GM12891 (cell line): ENCODE data around the gene FLYWCH1.
"Not testable (repeated sequence)": the region's sequence is repeated elsewhere in the genome, so short reads cannot be mapped to it uniquely, and the experiment has no call there.

Experiments
- DNase-seq: peaks from one replicate; pipeline ENCODE4 v3.0.0; 2011; ENCODE audit warnings: low spot score; ENCODE audit not compliant: insufficient read length
- FAIRE-seq: peaks from 2 replicates; lab custom pipeline; 2011; peaks lifted over from hg19 to GRCh38; lab: Jason Lieb, UNC
- PAX5 ChIP-seq: IDR thresholded peaks from 2 replicates; pipeline ENCODE4 v1.6.1; 2011; ENCODE audit warnings: low read length, moderate library complexity, mild to moderate bottlenecking; ENCODE audit not compliant: insufficient read depth, severe bottlenecking
- POLR2A ChIP-seq: IDR thresholded peaks from 2 replicates; pipeline ENCODE4 v1.6.1; 2011; ENCODE audit warnings: low read depth, low read length, control low read depth
- POLR2AphosphoS5 ChIP-seq: IDR thresholded peaks from 2 replicates; pipeline ENCODE4 v1.6.1; 2011; ENCODE audit warnings: low read depth, low read length, control low read depth
- POU2F2 ChIP-seq: IDR thresholded peaks from 2 replicates; pipeline ENCODE4 v1.6.1; 2011; ENCODE audit warnings: low read depth, mild to moderate bottlenecking, control low read depth, low read length, moderate library complexity
- SPI1 ChIP-seq: IDR thresholded peaks from 2 replicates; pipeline ENCODE4 v1.6.1; 2011; ENCODE audit warnings: low read depth, low read length, control low read depth
- TAF1 ChIP-seq: IDR thresholded peaks from 2 replicates; pipeline ENCODE4 v1.6.1; 2011; ENCODE audit warnings: low read depth, low read length, control low read depth

FLYWCH1 gene

DNA sequence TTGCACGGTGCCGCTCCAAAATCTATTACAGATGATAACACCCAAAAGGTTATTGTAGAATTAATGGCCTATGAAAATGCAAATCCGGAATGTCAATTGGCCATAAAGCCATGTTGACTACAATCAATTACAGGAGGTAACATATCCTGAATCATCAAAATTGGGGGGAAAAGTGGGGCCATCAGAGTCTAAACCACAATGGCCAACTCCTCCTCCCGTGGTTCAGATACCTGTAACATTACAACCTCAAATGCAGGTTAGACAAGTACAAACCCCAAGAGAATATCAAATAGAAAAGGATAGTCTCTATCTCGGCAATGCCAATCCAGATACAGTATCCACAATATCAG lies 14.9 kb downstream of the FLYWCH1 start:
- FAIRE-seq (no peak), DNase-seq (no peak)
- no peak for TF ChIP-seq POU2F2
- TF ChIP-seq TAF1: no peak

DNA sequence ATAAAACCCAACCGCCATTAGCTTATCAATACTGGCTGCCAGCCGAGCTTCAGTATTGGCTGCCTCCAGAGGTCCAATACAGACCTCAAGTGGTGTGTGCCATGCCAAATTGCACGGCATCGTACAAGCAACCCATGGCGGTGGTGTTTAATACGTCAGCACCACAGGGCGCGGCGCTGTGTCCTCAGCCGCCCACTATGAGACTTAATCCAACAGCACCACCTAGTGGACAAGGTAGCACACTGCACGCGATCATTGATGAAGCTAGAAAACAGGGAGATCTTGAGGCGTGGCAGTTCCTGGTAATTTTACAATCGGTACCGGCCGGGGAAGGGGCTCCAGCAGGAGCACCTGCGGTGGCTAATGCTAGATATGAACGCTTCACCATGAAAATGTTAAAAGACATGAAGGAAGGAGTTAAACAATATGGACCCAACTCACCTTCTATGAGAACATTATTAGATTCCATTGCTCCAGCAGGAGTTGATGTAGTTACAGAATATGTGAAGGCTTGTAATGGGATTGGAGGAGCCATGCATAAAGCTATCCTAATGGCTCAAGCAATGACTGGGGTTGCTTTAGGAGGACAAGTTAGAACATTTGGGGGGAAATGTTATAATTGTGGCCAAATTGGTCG lies 15.4 kb downstream of the FLYWCH1 start:
- FAIRE-seq (peak; percentile 99), DNase-seq (peak; percentile 69)
- no peak for TF ChIP-seq POLR2AphosphoS5
- TF ChIP-seq POU2F2: no peak
- no peak for TF ChIP-seq SPI1
- TF ChIP-seq PAX5: no peak
- no peak for TF ChIP-seq TAF1
- no peak for TF ChIP-seq POLR2A

DNA sequence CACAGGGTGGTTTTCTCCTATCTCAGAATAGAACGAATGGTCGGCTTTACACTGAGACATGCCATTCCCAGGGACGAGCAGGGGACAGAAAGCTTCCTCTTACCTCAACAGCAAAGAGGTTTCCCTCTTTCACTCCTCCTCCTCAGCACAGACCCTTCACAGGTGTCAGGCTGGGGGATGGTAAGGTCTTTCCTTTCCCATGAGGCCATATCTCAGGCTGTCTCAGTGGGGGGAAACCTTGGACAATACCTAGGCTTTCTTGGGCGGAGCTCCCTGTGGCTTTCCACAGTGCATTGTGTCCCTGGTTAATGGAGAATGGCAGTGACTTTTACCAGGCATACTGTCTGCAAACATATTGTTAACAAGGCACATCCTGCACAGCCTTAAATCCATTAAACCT lies 16.4 kb downstream of the FLYWCH1 start:
- FAIRE-seq, DNase-seq: not testable (repeated sequence)

DNA sequence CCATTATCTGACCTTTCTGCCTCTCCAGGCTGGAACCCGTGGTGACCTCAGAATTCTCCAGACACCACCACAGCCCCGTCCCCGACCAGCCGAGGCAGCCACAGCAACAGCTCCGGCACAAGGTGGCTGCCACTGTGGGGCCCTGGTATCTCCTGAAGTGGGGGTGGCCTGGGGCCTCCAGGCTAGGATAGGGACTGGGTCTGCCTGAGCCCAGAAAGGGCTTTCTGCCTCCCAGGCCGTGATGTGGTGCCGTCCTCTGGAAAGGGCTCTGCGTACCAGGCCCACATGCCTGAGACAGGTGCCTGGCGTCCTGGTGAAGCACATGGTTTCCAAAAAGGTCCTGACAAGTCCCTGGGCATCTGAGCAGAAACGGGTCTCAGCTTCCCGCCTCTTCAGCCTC lies 17.1 kb downstream of the FLYWCH1 start:
- FAIRE-seq (no peak), DNase-seq (no peak)
- no peak for TF ChIP-seq SPI1
- no peak for TF ChIP-seq POLR2A
- no peak for TF ChIP-seq POU2F2
- TF ChIP-seq TAF1: no peak
- no peak for TF ChIP-seq POLR2AphosphoS5
- no peak for TF ChIP-seq PAX5

DNA sequence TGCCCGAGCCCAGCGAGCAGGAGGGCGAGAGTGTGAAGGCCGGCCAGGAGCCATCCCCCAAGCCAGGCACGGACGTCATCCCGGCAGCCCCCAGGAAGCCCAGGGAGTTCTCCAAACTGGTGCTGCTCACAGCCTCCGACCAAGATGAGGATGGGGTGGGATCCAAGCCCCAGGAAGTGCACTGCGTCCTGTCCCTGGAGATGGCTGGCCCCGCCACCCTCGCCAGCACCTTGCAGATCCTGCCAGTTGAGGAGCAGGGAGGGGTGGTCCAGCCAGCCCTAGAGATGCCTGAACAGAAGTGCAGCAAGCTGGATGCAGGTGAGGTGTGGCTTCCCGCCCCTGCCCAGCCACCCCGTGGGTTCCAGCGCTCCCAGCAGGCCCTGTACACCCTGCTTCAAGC lies 18.0 kb downstream of the FLYWCH1 start:
- DNase-seq (no peak), FAIRE-seq (no peak)
- TF ChIP-seq TAF1 (no peak), SPI1 (no peak), PAX5 (no peak), POLR2A (no peak), POU2F2 (no peak), POLR2AphosphoS5 (no peak)

DNA sequence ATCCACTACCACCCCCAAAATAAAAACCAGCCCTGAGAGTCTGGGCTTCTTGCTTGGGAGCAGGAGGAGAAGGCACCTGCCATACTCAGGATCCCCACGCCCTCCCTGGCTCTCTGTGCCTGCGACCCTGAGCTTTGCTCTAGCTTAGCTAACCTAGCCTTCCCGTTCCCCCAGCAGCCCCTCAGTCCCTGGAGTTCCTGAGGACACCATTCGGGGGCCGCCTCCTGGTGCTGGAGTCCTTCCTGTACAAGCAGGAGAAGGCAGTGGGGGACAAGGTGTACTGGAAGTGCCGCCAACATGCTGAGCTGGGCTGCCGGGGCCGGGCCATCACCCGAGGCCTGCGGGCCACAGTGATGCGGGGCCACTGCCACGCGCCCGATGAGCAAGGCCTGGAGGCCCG lies 18.5 kb downstream of the FLYWCH1 start:
- no peak for TF ChIP-seq POLR2AphosphoS5
- TF ChIP-seq POU2F2: no peak
- no peak for TF ChIP-seq SPI1
- no peak for TF ChIP-seq PAX5
- no peak for TF ChIP-seq TAF1
- TF ChIP-seq POLR2A: no peak
- DNase-seq: no peak
- no peak for FAIRE-seq

DNA sequence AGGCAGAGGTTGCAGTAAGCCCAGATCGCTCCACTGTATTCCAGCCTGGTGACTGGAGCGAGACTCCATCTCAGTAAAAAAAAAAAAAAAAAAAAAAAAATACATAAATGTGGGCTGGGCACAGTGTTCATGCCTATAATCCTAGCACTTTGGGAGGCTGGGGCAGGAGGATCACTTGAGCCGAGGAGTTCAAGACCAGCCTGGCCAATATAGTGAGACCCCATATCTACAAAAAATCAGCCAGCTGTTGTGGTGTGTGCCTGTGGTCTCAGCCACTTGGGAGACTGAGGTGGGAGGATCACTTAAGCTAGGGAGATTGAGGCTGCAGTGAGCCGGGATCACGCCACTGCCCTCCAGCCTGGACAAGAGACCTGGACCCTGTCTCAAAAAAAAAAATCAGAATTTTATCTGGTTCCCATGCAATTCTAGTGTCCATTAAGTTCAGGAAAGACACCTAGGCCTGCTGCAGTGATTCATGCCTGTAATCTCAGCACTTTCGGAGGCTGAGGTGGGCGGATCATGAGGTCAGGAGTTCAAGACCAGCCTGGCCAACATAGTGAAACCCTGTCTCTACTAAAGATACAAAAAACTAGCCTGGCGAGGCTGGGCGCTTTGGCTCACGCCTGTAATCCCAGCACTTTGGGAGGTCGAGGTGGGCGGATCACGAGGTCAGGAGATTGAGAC lies 19.6 kb downstream of the FLYWCH1 start:
- not testable (repeated sequence) for DNase-seq, FAIRE-seq

DNA sequence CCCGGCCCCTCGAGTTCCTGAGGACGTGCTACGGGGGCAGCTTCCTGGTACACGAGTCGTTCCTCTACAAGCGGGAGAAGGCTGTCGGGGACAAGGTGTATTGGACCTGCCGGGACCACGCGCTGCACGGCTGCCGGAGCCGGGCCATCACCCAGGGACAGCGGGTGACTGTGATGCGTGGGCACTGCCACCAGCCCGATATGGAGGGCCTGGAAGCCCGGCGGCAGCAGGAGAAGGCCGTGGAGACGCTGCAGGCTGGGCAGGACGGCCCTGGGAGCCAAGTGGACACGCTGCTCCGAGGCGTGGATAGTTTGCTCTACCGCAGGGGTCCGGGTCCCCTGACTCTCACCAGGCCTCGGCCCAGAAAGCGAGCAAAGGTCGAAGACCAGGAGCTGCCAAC lies 21.4 kb downstream of the FLYWCH1 start:
- no peak for DNase-seq
- TF ChIP-seq SPI1 (no peak), POU2F2 (no peak), TAF1 (no peak), POLR2A (no peak), POLR2AphosphoS5 (no peak), PAX5 (no peak)
- FAIRE-seq: no peak

DNA sequence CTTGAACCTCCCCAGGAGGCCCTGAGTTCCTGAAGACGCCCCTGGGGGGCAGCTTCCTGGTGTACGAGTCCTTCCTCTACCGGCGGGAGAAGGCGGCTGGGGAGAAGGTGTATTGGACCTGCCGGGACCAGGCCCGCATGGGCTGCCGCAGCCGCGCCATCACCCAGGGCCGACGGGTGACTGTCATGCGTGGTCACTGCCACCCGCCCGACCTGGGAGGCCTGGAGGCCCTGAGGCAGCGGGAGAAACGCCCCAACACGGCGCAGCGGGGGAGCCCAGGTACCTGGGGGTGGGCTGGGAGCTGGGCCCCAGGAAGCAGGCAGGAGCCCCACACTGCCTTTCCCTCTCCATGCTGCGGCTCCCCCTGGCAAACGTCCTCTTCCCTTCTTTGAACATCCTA lies 22.0 kb downstream of the FLYWCH1 start:
- FAIRE-seq (no peak), DNase-seq (no peak)
- TF ChIP-seq POLR2A (no peak), POU2F2 (no peak), POLR2AphosphoS5 (no peak), SPI1 (no peak), TAF1 (no peak), PAX5 (no peak)

DNA sequence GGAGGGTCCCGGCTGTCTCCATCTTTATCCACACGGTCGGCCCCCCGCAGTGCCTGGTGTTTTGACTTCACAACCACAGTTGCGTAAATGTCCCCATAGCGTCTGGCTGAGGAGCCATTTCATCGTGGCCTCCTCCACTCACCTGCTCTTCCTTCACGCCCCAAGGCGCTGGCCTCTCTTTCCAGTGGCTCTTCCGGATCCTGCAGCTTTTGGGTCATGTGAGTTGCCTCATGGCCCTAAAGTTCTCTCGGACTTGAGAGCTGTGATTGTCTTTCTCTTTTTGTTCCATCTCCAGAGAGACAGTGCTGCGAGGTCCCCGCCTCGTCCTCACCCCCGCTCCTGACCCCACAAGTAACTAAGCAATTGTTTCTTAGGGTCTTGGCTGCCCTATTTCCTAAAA lies 22.7 kb downstream of the FLYWCH1 start:
- FAIRE-seq (no peak), DNase-seq (no peak)
- TF ChIP-seq TAF1: no peak
- TF ChIP-seq POLR2A: no peak
- no peak for TF ChIP-seq POU2F2
- no peak for TF ChIP-seq PAX5
- TF ChIP-seq SPI1: no peak
- TF ChIP-seq POLR2AphosphoS5: no peak
